PC-9 (cell line): ENCODE data around the gene CDC42BPB. TPM values are rescaled to one million over a fixed set of nuclear protein-coding genes. Genes with fewer than 3 reads are reported as not detected.
A peak's percentile ranks its signal among the peaks of the same experiment; 100 is the strongest.

Experiments
- BruUV-seq: library from RNA; stranded (reverse); fragments of 400-500 nt; replicated peaks from 2 replicates; lab custom pipeline; 2021; lab: Mats Ljungman, UMichigan
- CTCF ChIA-PET: fragments of 300-600 bp; sonication (Branson Sonifier 250); formaldehyde crosslinking; loops from one replicate; lab custom pipeline; 2022; ENCODE audit warnings: antibody characterized with exemption; lab: Charles Lee
- POLR2A ChIA-PET: fragments of 300-600 bp; sonication (Branson Sonifier 250); formaldehyde crosslinking; loops from one replicate; lab custom pipeline; 2022; ENCODE audit warnings: antibody characterized with exemption; ENCODE audit not compliant: unreplicated experiment; lab: Charles Lee
- DNase-seq, 2 experiments: peaks; one replicate each; pipeline versions ENCODE4 v3.0.0 to v3.0.0-alpha.2; 2015 to 2022; ENCODE audit warnings: mixed read lengths in 1 of 2
- H2AFZ ChIP-seq: fragments of 200-600 bp; sonication (generic); 2 replicates; pipeline ENCODE4 v1.8.1; 2017; ENCODE audit warnings: antibody characterized with exemption
- H3F3A ChIP-seq: fragments of 200-600 bp; sonication (generic); 2 replicates; pipeline ENCODE4 v1.8.1; 2017; ENCODE audit warnings: antibody characterized with exemption, mild to moderate bottlenecking, low read depth; ENCODE audit not compliant: insufficient read depth
- H3K27ac ChIP-seq: fragments of 200-600 bp; sonication (generic); 2 replicates; pipeline ENCODE4 v1.6.1; 2016; ENCODE audit warnings: mixed run types
- H3K27me3 ChIP-seq: fragments of 200-600 bp; sonication (generic); 2 replicates; pipeline ENCODE4 v1.6.1; 2016; ENCODE audit warnings: low read depth, mixed run types; ENCODE audit not compliant: insufficient read depth
- H3K36me3 ChIP-seq: fragments of 200-600 bp; sonication (generic); 2 replicates; pipeline ENCODE4 v1.6.1; 2016; ENCODE audit warnings: low read depth, mixed run types
- H3K4me1 ChIP-seq: fragments of 200-600 bp; sonication (generic); replicated peaks from 2 replicates; pipeline ENCODE4 v1.6.1; 2016; ENCODE audit warnings: mixed run types; ENCODE audit not compliant: insufficient read depth
- H3K4me2 ChIP-seq: fragments of 200-600 bp; sonication (generic); 2 replicates; pipeline ENCODE4 v1.6.1; 2017; ENCODE audit warnings: mixed run types
- H3K4me3 ChIP-seq: fragments of 200-600 bp; sonication (generic); 2 replicates; pipeline ENCODE4 v1.6.1; 2016; ENCODE audit warnings: mixed run types
- H3K79me2 ChIP-seq: fragments of 200-600 bp; sonication (generic); 2 replicates; pipeline ENCODE4 v1.6.1; 2017; ENCODE audit warnings: low read depth, mixed run types
- H3K9me2 ChIP-seq: fragments of 200-600 bp; sonication (generic); 2 replicates; pipeline ENCODE4 v1.8.1; 2017; ENCODE audit warnings: mild to moderate bottlenecking; ENCODE audit not compliant: insufficient read depth
- H3K9me3 ChIP-seq: fragments of 200-600 bp; sonication (generic); 2 replicates; pipeline ENCODE4 v1.8.1; 2016; ENCODE audit warnings: low read depth; ENCODE audit not compliant: insufficient read depth
- H4K20me1 ChIP-seq: fragments of 200-600 bp; sonication (generic); 2 replicates; pipeline ENCODE4 v1.8.1; 2017; ENCODE audit not compliant: insufficient read depth
- CTCF ChIP-seq: fragments of 200-600 bp; sonication (generic); conservative IDR thresholded peaks from 2 replicates; pipeline ENCODE4 v1.6.1; 2017; ENCODE audit warnings: mixed run types, antibody characterized with exemption, mild to moderate bottlenecking, moderate library complexity
- EZH2 ChIP-seq: fragments of 200-600 bp; sonication (generic); IDR thresholded peaks from 2 replicates; pipeline ENCODE4 v1.8.0; 2017; ENCODE audit warnings: antibody characterized with exemption, low read depth
- intact Hi-C: fragments of 100-400 bp; cut with micrococcal nuclease; formaldehyde crosslinking; loops from one replicate; pipeline ENCODE4 v1.10.0; 2022; ENCODE audit not compliant: unreplicated experiment
- total RNA-seq: library from RNA; stranded (reverse); gene quantifications from 2 replicates; pipeline ENCODE4 v1.2.3, GENCODE V29; 2021

Gene CDC42BPB
- total RNA-seq, 1 experiment from 2014 or later = 203 TPM

DNA sequence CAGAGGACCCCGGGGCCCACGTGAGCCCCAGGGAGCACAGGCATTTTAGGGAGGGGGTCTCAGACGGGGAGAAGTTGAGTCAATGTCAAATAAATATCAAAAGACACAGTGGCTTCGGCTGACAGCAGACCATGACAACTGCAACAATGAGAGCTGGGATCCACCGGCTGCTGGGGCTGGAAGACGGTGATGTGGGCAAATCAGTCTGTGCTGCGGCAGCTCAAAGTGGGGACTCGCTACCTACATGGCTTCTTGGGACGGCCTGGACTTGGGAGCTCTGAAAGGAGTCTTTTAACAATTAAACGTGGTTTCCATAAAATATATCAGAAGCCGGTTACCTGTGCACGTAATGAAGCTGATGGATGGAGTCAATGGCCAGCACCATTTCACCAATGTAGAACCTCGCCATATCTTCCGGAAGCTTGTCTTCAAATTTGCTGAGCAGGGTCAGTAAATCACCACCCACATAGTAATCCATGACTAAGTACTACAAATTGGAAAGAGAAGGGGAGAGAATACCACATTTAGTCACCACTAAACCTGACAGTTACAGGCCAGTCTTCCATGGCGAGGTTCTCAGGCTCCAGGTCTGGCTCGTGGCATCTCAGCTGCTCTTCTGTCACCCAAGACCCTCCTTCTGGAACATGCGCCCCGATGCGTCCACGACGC lies 58.0 kb downstream of the CDC42BPB start:
- Histone ChIP-seq H3K36me3 (peaks cover 37% of the 10 kb centered on the region), H4K20me1 (no peaks in the 10 kb centered on the region), H3K9me2 (no peaks in the 10 kb centered on the region), H3F3A (peaks cover 40% of the 10 kb centered on the region), H2AFZ (no peak overlapping the region), H3K4me3 (no peak overlapping the region), H3K4me2 (no peak overlapping the region), H3K27ac (no peak overlapping the region), H3K9me3 (no peaks in the 10 kb centered on the region), H3K79me2 (peaks cover 41% of the 10 kb centered on the region; the same call in 1 of the 2 replicates), H3K4me1 (peaks cover 15% of the 10 kb centered on the region), H3K27me3 (no peaks in the 10 kb centered on the region)
- no TSS peak for BruUV-seq
- TF ChIP-seq CTCF = no peak
- no peak for TF ChIP-seq EZH2
- CTCF ChIA-PET = interaction anchor here (0.6 kb wide), 1 partner anchor 76 kb away, joined by 3 read pairs; no protein-coding TSS in a partner anchor
- intact Hi-C loops = no loop called here
- POLR2A ChIA-PET = interaction anchor here (0.6 to 0.7 kb wide), 2 partner anchors 19 to 64 kb away, joined by 3 to 4 read pairs; no protein-coding TSS in a partner anchor
- DNase-seq = no peak

DNA sequence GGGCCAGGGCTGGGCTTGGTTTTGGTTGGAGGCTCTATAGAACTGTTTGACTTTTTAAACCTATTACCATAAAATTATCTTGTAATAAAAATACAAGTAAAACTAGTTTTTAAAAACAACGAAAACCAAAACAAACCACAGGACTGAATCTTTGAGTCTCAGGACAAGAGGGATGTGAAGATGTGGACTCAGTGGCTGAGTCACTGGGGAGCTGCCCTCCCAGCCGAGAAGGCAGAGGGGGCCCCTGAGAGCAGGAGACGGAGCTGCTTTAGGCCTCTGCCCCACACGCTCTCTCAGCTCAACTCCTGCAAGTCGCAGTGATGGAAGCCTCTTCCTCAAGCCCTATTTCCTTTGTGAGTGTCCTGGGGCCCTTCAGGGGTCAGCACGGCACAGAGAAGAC lies 59.0 kb downstream of the CDC42BPB start:
- H3K9me3 ChIP-seq = no peaks in the 10 kb centered on the region
- 0 out of 2 replicates have a peak overlapping the region, but pooled peaks have one; percentile 7 for H3K27ac ChIP-seq
- peaks cover 46% of the 10 kb centered on the region for H3F3A ChIP-seq
- BruUV-seq = no TSS peak
- no peak overlapping the region for H3K4me2 ChIP-seq
- POLR2A ChIA-PET = no interaction called here
- H2AFZ ChIP-seq = no peak overlapping the region
- no peak overlapping the region for H3K4me3 ChIP-seq
- peaks cover 24% of the 10 kb centered on the region for H3K4me1 ChIP-seq
- H3K9me2 ChIP-seq = no peaks in the 10 kb centered on the region
- intact Hi-C loops = no loop called here
- peaks cover 33% of the 10 kb centered on the region for H3K36me3 ChIP-seq
- TF ChIP-seq EZH2 (no peak), CTCF (no peak)
- no peak for DNase-seq
- CTCF ChIA-PET = no interaction called here
- H3K79me2 ChIP-seq = peaks cover 38% of the 10 kb centered on the region; the same call in 1 of the 2 replicates
- H4K20me1 ChIP-seq = no peaks in the 10 kb centered on the region
- H3K27me3 ChIP-seq = no peaks in the 10 kb centered on the region

DNA sequence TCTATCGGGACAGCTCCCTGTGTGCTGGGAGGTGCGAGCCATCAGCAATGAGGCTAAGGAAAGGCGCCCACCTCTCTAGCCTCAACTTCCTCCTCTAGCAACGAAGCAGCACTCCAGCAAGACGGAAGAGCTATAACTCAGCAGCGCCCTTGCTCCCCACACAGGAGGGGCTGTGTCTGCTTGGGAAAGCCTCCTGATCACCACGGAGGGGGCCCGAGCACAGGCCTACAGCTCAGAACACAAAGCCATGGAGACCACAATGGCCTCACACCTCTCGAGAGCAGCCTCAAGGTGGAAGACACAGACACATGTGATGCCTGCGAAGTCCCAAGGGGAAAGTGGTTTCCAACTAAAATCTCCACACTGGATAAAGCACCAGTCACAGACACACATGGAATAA lies 60.4 kb downstream of the CDC42BPB start:
- intact Hi-C loops = no loop called here
- H3K4me1 ChIP-seq = peaks cover 32% of the 10 kb centered on the region
- H3K9me3 ChIP-seq = no peaks in the 10 kb centered on the region
- no peak overlapping the region for H3K27ac ChIP-seq
- peaks cover 53% of the 10 kb centered on the region for H3F3A ChIP-seq
- H2AFZ ChIP-seq = no peak overlapping the region
- no TSS peak for BruUV-seq
- POLR2A ChIA-PET = no interaction called here
- no peaks in the 10 kb centered on the region for H4K20me1 ChIP-seq
- no peaks in the 10 kb centered on the region for H3K27me3 ChIP-seq
- peaks cover 34% of the 10 kb centered on the region for H3K36me3 ChIP-seq
- no peak for DNase-seq
- H3K4me2 ChIP-seq = no peak overlapping the region
- H3K9me2 ChIP-seq = no peaks in the 10 kb centered on the region
- CTCF ChIA-PET = interaction anchor here (0.6 kb wide), 1 partner anchor 361 kb away, joined by 5 read pairs; no protein-coding TSS in a partner anchor
- H3K4me3 ChIP-seq = no peak overlapping the region
- TF ChIP-seq EZH2 = no peak
- no peak for TF ChIP-seq CTCF
- H3K79me2 ChIP-seq = peaks cover 40% of the 10 kb centered on the region
